HepG2 (cell line): ENCODE data around the gene HMCN1. TPM values are rescaled to one million over a fixed set of nuclear protein-coding genes. Genes with fewer than 3 reads are reported as not detected.

ENCODE experiments used
- ATAC-seq: fragments of 200-7000 bp; cut with Tn5 transposase; 3 replicates; pipeline ENCODE4 v1.9.1; 2020; ENCODE audit warnings: mild to moderate bottlenecking, moderate library complexity
- BruUV-seq: library from RNA; stranded (reverse); fragments of 400-500 nt; replicated peaks from 2 replicates; lab custom pipeline; 2021; lab: Mats Ljungman, UMichigan
- CTCF ChIA-PET: fragments of 300-600 bp; formaldehyde crosslinking; extraction: SDS; loops from one replicate; lab custom pipeline; 2021; ENCODE audit warnings: low total read pairs, inconsistent platforms, low intra/inter-chr PET ratio; lab: Yijun Ruan, JAX
- POLR2A ChIA-PET: fragments of 350-600 bp; sonication (Branson Sonifier 250); formaldehyde crosslinking; loops from one replicate; lab custom pipeline; 2020; ENCODE audit warnings: antibody characterized with exemption, inconsistent platforms; lab: Yijun Ruan, JAX
- DNase-seq: peaks from one replicate; pipeline ENCODE4 v3.0.0-alpha.2; 2015; ENCODE audit warnings: low spot score
- FAIRE-seq: peaks from 3 replicates; lab custom pipeline; 2011; peaks lifted over from hg19 to GRCh38; lab: Jason Lieb, UNC
- H2AFZ ChIP-seq: one replicate; pipeline ENCODE4 v1.6.1; 2011; ENCODE audit warnings: low read length, inconsistent platforms
- H3K27ac ChIP-seq: fragments of 300-600 bp; 3 replicates; pipeline ENCODE4 v1.8.0; 2011; ENCODE audit warnings: mixed run types, mild to moderate bottlenecking, mixed read lengths, low read length, inconsistent platforms; ENCODE audit not compliant: insufficient read depth; ENCODE audit errors: extremely low read length
- H3K27me3 ChIP-seq, 2 experiments: fragments of 200-600 bp in 1 of 2; 2 replicates in 1 of 2; 3 replicates in 1 of 2; pipeline versions ENCODE4 v1.6.0 to v1.8.0; 2011; ENCODE audit warnings: low read length in 2 of 2, mild to moderate bottlenecking in 2 of 2, moderate library complexity in 2 of 2, inconsistent platforms in 1 of 2; ENCODE audit not compliant: insufficient read depth in 2 of 2, control insufficient read depth in 1 of 2
- H3K36me3 ChIP-seq, 2 experiments: fragments of 200-600 bp in 1 of 2; replicated peaks in 1 of 2; 2 replicates in 1 of 2; 3 replicates in 1 of 2; pipeline versions ENCODE4 v1.5.1 to v1.8.0; 2011; ENCODE audit warnings: low read length in 2 of 2, inconsistent platforms in 1 of 2; ENCODE audit not compliant: insufficient read depth in 2 of 2, control insufficient read depth in 1 of 2
- H3K4me1 ChIP-seq: 2 replicates; pipeline ENCODE4 v1.5.1; 2012; ENCODE audit warnings: low read length, inconsistent platforms; ENCODE audit not compliant: insufficient read depth
- H3K4me2 ChIP-seq: 2 replicates; pipeline ENCODE4 v1.6.0; 2011; ENCODE audit warnings: low read depth, low read length, inconsistent platforms
- H3K4me3 ChIP-seq, 3 experiments: fragments of 200-600 bp in 1 of 3; sonication (generic), shearing (Covaris generic) in 1 of 3; replicated peaks in 1 of 3; 2 replicates each; pipeline ENCODE4 v1.5.1; 2011 to 2016; ENCODE audit warnings: low read length in 3 of 3, inconsistent platforms in 2 of 3, low read depth in 2 of 3, mild to moderate bottlenecking in 2 of 3, control low read depth in 1 of 3, mixed read lengths in 1 of 3; ENCODE audit not compliant: insufficient read depth in 1 of 3
- H3K79me2 ChIP-seq: one replicate; pipeline ENCODE4 v1.6.1; 2011; ENCODE audit warnings: low read length, inconsistent platforms; ENCODE audit not compliant: insufficient read depth
- H3K9ac ChIP-seq: 2 replicates; pipeline ENCODE4 v1.6.0; 2011; ENCODE audit warnings: mild to moderate bottlenecking, low read depth, low read length, inconsistent platforms; ENCODE audit not compliant: insufficient read depth
- H3K9me3 ChIP-seq: 2 replicates; pipeline ENCODE4 v1.5.1; 2012; ENCODE audit warnings: mild to moderate bottlenecking, low read length
- H4K20me1 ChIP-seq: 2 replicates; pipeline ENCODE4 v1.6.0; 2011; ENCODE audit warnings: inconsistent platforms, mild to moderate bottlenecking, low read length, moderate library complexity; ENCODE audit not compliant: insufficient read depth
- EZH2 ChIP-seq: conservative IDR thresholded peaks from 2 replicates; pipeline ENCODE4 v1.6.1; 2012; ENCODE audit warnings: mild to moderate bottlenecking, low read depth, low read length, moderate library complexity
- FOXP4 ChIP-seq: sonication (generic); formaldehyde crosslinking; IDR thresholded peaks from 2 replicates; pipeline ENCODE4 v1.4.0; 2020; ENCODE audit warnings: missing genetic modification reagents
- KLF12 ChIP-seq: sonication (generic); formaldehyde crosslinking; IDR thresholded peaks from 2 replicates; pipeline ENCODE4 v1.4.0; 2020; ENCODE audit warnings: missing genetic modification reagents, borderline replicate concordance
- PHB2 ChIP-seq: fragments of 450-650 bp; IDR thresholded peaks from 2 replicates; pipeline ENCODE4 v1.6.1; 2018; ENCODE audit not compliant: partially characterized antibody
- ZNF276 ChIP-seq: sonication (generic); formaldehyde crosslinking; IDR thresholded peaks from 2 replicates; pipeline ENCODE4 v1.4.0; 2020; ENCODE audit warnings: mild to moderate bottlenecking, low read depth, missing genetic modification reagents
- ZNF441 ChIP-seq: sonication (generic); formaldehyde crosslinking; IDR thresholded peaks from 2 replicates; pipeline ENCODE4 v1.7.0; 2021; ENCODE audit warnings: missing genetic modification reagents, borderline replicate concordance
- ZNF614 ChIP-seq: IDR thresholded peaks from 2 replicates; pipeline ENCODE4 v1.6.1; 2018; ENCODE audit warnings: missing biosample characterization, missing genetic modification reagents, inconsistent platforms, borderline replicate concordance
- WGBS: methylation state at CpG from one replicate; pipeline ENCODE4 v1.1.6; 2017; ENCODE audit warnings: low lambda C conversion rate; 5-methylcytosine and 5-hydroxymethylcytosine counted together
- in situ Hi-C: cut with HindIII; loops from 2 replicates; pipeline ENCODE4 v1.10.0; 2017; ENCODE audit warnings: low pct_unique_long_range_greater_than_20kb; ENCODE audit not compliant: extremely low pct_ligation_motif_present
- intact Hi-C: fragments of 100-400 bp; cut with micrococcal nuclease; formaldehyde crosslinking; loops from one replicate; pipeline ENCODE4 v1.10.0; 2022; ENCODE audit not compliant: unreplicated experiment
- polyA plus RNA-seq, 8 experiments: library from polyadenylated mRNA; depleted of rRNA in 3 of 8; stranded (reverse) in 7 of 8; unstranded in 1 of 8; fragments of >200 nt; fragmentation: Illumina TruSeq in 4 of 8; extraction: Trizol in 4 of 8; gene quantifications; 2 replicates each; pipeline versions ENCODE4 v1.2.1 to v1.2.3, GENCODE V29; 2011 to 2016; ENCODE audit warnings: low read depth in 4 of 8, missing spikeins in 1 of 8, mixed read lengths in 1 of 8; ENCODE audit not compliant: insufficient read depth in 1 of 8
- total RNA-seq, 5 experiments: library from RNA; depleted of rRNA; stranded (reverse); fragments of >200 nt; fragmentation: Illumina TruSeq; extraction: Trizol; gene quantifications; 2 replicates each; pipeline ENCODE4 v1.2.3, GENCODE V29; 2016; ENCODE audit warnings: low read depth in 1 of 5

HMCN1 gene
- total and polyA plus RNA-seq, 2 of the 13 experiments (the other 11 are each of a cell fraction or from before 2014, with no cell fraction given), result 0.03 TPM; not detected in 1

- Histone ChIP-seq H3K79me2 (no peaks in the 10 kb centered on the region), H3K36me3 (no peaks in the 10 kb centered on the region), H3K27ac (no peak overlapping the region), H3K4me3 (no peak overlapping the region), H3K9ac (no peak overlapping the region), H2AFZ (no peak overlapping the region), H3K4me1 (no peaks in the 10 kb centered on the region), H3K9me3 (no peaks in the 10 kb centered on the region), H3K27me3 (no peaks in the 10 kb centered on the region), H3K4me2 (no peak overlapping the region), H4K20me1 (no peaks in the 10 kb centered on the region)
- CTCF ChIA-PET, result no interaction called here
- WGBS, result 13% methylated on average over 2 of the region's 2 CpGs
- TF ChIP-seq ZNF276 (CRISPR knock-in tag) (no peak), FOXP4 (CRISPR knock-in tag) (no peak), KLF12 (CRISPR knock-in tag) (no peak), ZNF614 (CRISPR knock-in tag) (no peak), ZNF441 (CRISPR knock-in tag) (no peak), EZH2 (no peak), PHB2 (no peak)
- FAIRE-seq (no peak), DNase-seq (no peak), ATAC-seq (no peak)
- no TSS peak for BruUV-seq
- POLR2A ChIA-PET, result no interaction called here
- in situ Hi-C loops, result no loop called here
- intact Hi-C loops, result no loop called here
These were observed 135.4 kb downstream of the HMCN1 start for GRCh38 chr1:185869590-185869989.
